ENCODE data around the gene TMF1. TPM values are rescaled to one million over a fixed set of nuclear protein-coding genes. Genes with fewer than 3 reads are reported as not detected.

The TMF1 gene
- total RNA-seq, 2 experiments from 2014 or later = 47.5 to 49.3 TPM

DNA sequence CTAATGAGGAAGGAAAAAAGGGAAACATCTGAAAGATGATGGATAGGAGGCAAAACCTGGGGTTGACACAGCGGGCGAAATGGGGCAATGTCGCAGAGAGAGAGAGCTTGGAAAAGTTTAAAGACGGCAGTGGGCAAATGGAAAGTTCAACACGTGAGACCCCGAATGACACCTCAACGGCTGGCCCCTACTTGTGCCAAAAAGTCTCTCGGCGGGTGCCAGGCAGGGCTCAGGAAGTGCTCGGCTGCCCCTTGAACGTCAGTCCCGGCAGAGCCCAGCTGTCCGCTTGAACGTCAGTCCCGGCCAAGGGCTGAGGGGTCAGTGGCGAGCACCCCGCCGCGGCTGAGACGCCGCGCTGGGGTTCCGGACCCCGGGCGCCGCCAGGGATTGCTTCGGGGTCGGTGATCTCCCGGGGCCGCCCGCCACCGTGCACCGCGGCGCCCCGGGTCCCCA, 39.3 kb downstream of the TMF1 start:
- ATAC-seq (no peak), DNase-seq (peak; percentile 28)
- H3K4me1 Mint-ChIP-seq (ENCODE audit: low read depth) = peaks cover 23% of the 10 kb centered on the region
- peaks cover 5% of the 10 kb centered on the region for H3K9me3 Mint-ChIP-seq (ENCODE audit: insufficient read depth)
- peak overlapping the region; percentile 84 for H3K27ac Mint-ChIP-seq
- ChIA-PET POLR2A (interaction anchor here (0.9 kb wide), 1 partner anchor 79 kb away, joined by 3 read pairs; no protein-coding TSS in a partner anchor), CTCF (interaction anchor here (1.1 to 1.8 kb wide), 3 partner anchors 32 to 72 kb away, joined by 3 to 5 read pairs (median 5); partner anchors contain the start of gene ARL6IP5)
- H3K4me3 Mint-ChIP-seq = peak overlapping the region; percentile 72
- H3K36me3 Mint-ChIP-seq (ENCODE audit: low read depth) = peaks cover 32% of the 10 kb centered on the region
- no peaks in the 10 kb centered on the region for H3K27me3 Mint-ChIP-seq (ENCODE audit: low read depth)

DNA sequence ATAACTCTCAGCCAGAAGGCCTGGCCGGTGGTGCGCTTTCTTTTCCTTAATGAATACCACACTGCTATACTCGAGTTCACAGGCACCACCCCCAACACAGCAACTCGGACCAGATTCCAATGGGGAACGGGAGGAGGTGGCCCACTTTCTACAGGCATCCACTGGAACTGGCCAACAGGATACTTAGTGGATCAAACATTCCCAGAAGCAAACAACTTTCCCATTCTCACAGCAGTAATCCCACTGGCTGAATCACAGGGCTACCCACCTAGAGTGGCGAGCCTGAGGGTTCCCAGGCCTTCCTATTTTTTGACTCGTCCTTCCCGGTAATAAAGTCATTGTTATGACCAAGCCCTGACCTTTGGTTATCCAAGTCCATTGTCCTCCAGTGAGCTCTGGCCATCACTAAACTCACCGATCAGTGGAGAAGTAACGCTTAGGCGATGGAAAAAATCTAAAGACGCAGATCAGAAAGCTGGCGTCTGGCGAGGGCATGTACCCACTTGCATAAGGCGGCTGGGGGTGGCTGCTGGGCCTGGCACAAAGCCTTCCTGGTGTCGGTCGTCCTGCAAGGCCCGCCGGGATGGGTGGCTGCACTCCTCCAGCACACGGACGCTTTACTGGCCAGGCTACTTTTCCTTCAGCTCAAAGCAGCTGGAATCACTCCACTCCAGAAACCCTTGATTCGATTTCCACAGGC, 39.9 kb downstream of the TMF1 start:
- peak overlapping the region; percentile 84 for H3K27ac Mint-ChIP-seq
- H3K4me1 Mint-ChIP-seq (ENCODE audit: low read depth) = peaks cover 23% of the 10 kb centered on the region
- ChIA-PET POLR2A (interaction anchor here (0.9 kb wide), 1 partner anchor 80 kb away, joined by 3 read pairs; no protein-coding TSS in a partner anchor), CTCF (interaction anchor here (1.1 to 1.8 kb wide), 2 partner anchors 53 to 72 kb away, joined by 3 to 5 read pairs; partner anchors contain the start of gene ARL6IP5)
- DNase-seq (no peak), ATAC-seq (no peak)
- H3K36me3 Mint-ChIP-seq (ENCODE audit: low read depth) = peaks cover 28% of the 10 kb centered on the region
- peaks cover 5% of the 10 kb centered on the region for H3K9me3 Mint-ChIP-seq (ENCODE audit: insufficient read depth)
- peak overlapping the region; percentile 72 for H3K4me3 Mint-ChIP-seq
- H3K27me3 Mint-ChIP-seq (ENCODE audit: low read depth) = no peaks in the 10 kb centered on the region

- Mint-ChIP-seq H3K9me3 (ENCODE audit: insufficient read depth) (peaks cover 5% of the 10 kb centered on the region), H3K27me3 (ENCODE audit: low read depth) (no peaks in the 10 kb centered on the region), H3K4me3 (no peak overlapping the region), H3K36me3 (ENCODE audit: low read depth) (peaks cover 23% of the 10 kb centered on the region), H3K4me1 (ENCODE audit: low read depth) (peaks cover 23% of the 10 kb centered on the region), H3K27ac (no peak overlapping the region)
- CTCF ChIA-PET = interaction anchor here (0.9 to 1.3 kb wide), 2 partner anchors 10 to 108 kb away, joined by 3 to 4 read pairs; no protein-coding TSS in a partner anchor
- POLR2A ChIA-PET = interaction anchor here (0.8 kb wide), 1 partner anchor 41 kb away, joined by 3 read pairs; the partner anchor contains the start of gene TMF1
- ATAC-seq (no peak), DNase-seq (no peak)
Observed at GRCh38 chr3:69011096-69011730, 40.9 kb downstream of the TMF1 start.

DNA sequence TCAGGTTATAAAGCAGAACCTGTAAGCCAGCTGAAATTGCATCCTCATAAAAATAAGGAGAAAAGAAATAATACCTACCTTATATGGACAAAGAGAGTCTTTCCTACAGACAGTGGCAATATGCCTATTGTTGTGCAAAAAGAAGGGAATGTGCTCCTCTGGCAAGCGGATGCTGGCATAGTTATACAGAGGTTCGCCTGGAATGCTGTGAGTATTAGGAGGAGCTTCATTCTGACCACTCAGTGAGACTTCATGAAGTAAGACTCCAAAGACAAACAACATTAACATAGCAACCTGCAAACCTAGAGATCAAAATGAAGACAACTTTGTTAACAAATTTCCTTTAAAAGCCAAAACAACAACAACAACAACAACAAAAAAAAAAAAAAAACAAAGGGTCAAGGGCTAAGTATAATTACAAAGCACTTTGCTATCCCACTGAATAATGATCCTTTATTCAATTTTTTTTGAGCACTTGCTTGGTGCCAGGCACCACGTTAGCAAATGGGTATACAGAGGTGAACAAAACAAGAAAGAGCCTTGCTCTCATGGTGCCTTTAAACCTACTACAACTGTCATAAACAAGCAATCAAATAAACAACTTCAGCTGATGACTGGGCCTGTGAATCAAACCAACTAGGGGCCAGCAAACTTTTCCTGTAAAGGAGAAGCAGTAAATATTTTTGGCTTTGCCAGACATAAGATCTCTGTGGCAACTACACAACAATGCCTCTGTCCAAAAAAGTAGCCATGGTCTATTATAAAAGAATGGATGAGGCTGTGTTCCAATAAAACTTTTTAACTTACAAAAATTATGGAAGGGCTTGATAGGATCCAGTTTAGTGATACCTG, 42.3 kb downstream of the TMF1 start:
- H3K36me3 Mint-ChIP-seq (ENCODE audit: low read depth) = peaks cover 22% of the 10 kb centered on the region
- ChIA-PET CTCF (interaction anchor here (1.0 kb wide), 1 partner anchor 13 kb away, joined by 3 read pairs; no protein-coding TSS in a partner anchor), POLR2A (interaction anchor here (1.0 kb wide), 1 partner anchor 9 kb away, joined by 3 read pairs; no protein-coding TSS in a partner anchor)
- H3K27me3 Mint-ChIP-seq (ENCODE audit: low read depth) = no peaks in the 10 kb centered on the region
- DNase-seq (no peak), ATAC-seq (no peak)
- peaks cover 17% of the 10 kb centered on the region for H3K4me1 Mint-ChIP-seq (ENCODE audit: low read depth)
- H3K27ac Mint-ChIP-seq = no peak overlapping the region
- H3K9me3 Mint-ChIP-seq (ENCODE audit: insufficient read depth) = no peaks in the 10 kb centered on the region
- H3K4me3 Mint-ChIP-seq = no peak overlapping the region

GRCh38 chr3:69008980-69009379, 43.2 kb downstream of the TMF1 start:
- DNase-seq = no peak
- ChIA-PET POLR2A (no interaction called here), CTCF (no interaction called here)
- Mint-ChIP-seq H3K9me3 (ENCODE audit: insufficient read depth) (no peaks in the 10 kb centered on the region), H3K36me3 (ENCODE audit: low read depth) (peaks cover 28% of the 10 kb centered on the region), H3K27ac (no peak overlapping the region), H3K4me1 (ENCODE audit: low read depth) (peaks cover 9% of the 10 kb centered on the region), H3K4me3 (no peak overlapping the region), H3K27me3 (ENCODE audit: low read depth) (no peaks in the 10 kb centered on the region)
- no peak for ATAC-seq

DNA sequence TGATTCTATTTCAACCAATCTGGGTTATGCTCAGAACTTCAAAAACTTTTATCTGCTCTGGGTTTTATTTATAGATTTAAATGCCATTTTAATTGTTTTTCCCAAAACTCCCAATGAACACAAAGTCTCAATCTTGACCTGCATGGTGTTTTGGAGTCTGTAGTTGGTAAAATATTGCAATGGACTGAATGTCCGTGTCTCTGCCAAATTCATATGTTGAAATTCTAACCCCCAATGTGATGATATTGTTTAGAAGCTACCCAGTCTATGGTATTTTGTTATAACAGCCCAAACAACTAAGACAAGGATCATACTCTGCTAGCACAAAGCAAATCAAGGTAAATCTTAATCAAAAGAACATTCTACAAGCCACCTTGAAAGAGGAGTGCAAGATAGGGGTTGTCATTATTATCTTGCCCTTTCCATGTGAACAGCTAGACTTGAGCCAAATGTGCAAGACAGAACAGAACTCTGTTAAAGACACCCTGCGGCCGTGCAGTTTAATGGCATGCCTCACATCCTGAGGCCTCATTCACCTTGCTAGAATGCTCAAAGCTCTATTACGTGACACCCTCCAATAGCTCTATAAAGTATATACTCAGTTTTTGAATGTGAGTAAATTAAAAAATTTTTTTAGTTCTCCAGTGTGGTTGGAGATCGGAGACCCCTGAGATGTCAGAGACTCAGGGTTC, 46.2 kb downstream of the TMF1 start:
- H3K36me3 Mint-ChIP-seq (ENCODE audit: low read depth) = peaks cover 40% of the 10 kb centered on the region
- H3K9me3 Mint-ChIP-seq (ENCODE audit: insufficient read depth) = no peaks in the 10 kb centered on the region
- ChIA-PET CTCF (interaction anchor here (0.6 to 1.6 kb wide), 3 partner anchors 84 to 300 kb away, joined by 3 to 4 read pairs (median 3); no protein-coding TSS in a partner anchor), POLR2A (no interaction called here)
- no peaks in the 10 kb centered on the region for H3K4me1 Mint-ChIP-seq (ENCODE audit: low read depth)
- ATAC-seq (no peak), DNase-seq (no peak)
- no peaks in the 10 kb centered on the region for H3K27me3 Mint-ChIP-seq (ENCODE audit: low read depth)
- H3K27ac Mint-ChIP-seq = no peak overlapping the region
- no peak overlapping the region for H3K4me3 Mint-ChIP-seq

DNA sequence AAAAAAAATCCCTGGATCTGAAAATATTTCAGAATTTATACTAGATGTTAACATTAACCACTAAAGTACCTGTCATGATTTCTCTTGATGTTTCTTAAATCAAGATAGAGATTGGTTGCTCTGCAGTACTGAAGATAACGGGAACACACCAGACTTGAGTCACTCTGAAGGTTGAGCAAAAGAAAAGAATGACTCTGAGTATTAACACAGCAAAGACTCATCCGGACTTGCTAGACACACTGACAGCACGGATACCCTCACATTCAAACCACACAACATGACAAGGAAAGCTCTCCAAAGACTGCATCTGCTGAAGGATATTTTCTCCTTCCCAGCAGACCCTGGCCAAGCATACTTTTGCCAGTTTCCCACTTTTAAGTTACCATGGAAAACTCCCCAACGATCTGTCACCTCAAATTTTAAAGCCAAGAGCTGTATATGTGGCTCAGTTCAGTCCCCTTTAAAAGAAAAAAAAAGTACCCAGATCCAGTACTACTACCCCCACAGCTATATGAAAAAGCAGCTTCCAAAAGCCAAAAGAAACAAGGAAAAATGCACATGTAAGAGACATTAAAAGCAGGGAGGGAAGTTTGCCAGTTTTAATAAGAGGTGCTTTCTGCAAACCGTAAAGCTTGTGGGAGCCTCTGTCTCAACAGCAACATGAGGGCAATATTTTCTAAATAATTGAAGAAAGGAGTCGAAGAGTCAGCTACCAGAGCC, 46.9 kb downstream of the TMF1 start:
- H3K4me1 Mint-ChIP-seq (ENCODE audit: low read depth) = no peaks in the 10 kb centered on the region
- ChIA-PET CTCF (interaction anchor here (0.6 to 1.6 kb wide), 3 partner anchors 85 to 301 kb away, joined by 3 to 4 read pairs (median 3); no protein-coding TSS in a partner anchor), POLR2A (no interaction called here)
- no peak for DNase-seq
- no peaks in the 10 kb centered on the region for H3K27me3 Mint-ChIP-seq (ENCODE audit: low read depth)
- H3K4me3 Mint-ChIP-seq = no peak overlapping the region
- no peaks in the 10 kb centered on the region for H3K9me3 Mint-ChIP-seq (ENCODE audit: insufficient read depth)
- ATAC-seq = no peak
- peaks cover 40% of the 10 kb centered on the region for H3K36me3 Mint-ChIP-seq (ENCODE audit: low read depth)
- H3K27ac Mint-ChIP-seq = no peak overlapping the region

- POLR2A ChIA-PET = no interaction called here
- Mint-ChIP-seq H3K27me3 (ENCODE audit: low read depth) (no peaks in the 10 kb centered on the region), H3K36me3 (ENCODE audit: low read depth) (peaks cover 36% of the 10 kb centered on the region), H3K9me3 (ENCODE audit: insufficient read depth) (no peaks in the 10 kb centered on the region), H3K4me1 (ENCODE audit: low read depth) (no peaks in the 10 kb centered on the region), H3K27ac (no peak overlapping the region), H3K4me3 (no peak overlapping the region)
- DNase-seq = no peak
- CTCF ChIA-PET = no interaction called here
- no peak for ATAC-seq
Observed at GRCh38 chr3:69004138-69004537, 48.0 kb downstream of the TMF1 start.

DNA sequence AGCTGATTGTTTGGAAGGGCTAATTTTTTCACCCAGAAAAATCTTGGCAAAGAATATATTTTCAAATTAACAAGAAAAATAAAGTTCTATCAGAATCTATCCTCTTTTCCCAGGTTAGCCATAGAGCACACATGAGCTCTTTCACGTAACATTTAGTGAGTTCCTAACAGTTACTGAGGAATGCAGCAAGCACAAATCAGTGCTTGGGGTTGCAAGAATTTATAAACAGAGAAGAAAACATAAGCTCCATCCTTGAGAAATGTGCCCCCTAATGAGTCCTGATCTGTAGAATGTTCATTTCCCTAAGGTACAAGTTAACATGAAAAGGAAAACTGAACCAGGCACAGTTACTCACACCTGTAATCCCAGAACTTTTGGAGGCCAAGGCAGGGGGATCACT, 52.5 kb downstream of the TMF1 start:
- ATAC-seq = no peak
- ChIA-PET CTCF (interaction anchor here (0.8 kb wide), 1 partner anchor 53 kb away, joined by 3 read pairs; no protein-coding TSS in a partner anchor), POLR2A (interaction anchor here (0.6 kb wide), 1 partner anchor 827 kb away, joined by 3 read pairs; no protein-coding TSS in a partner anchor)
- H3K27ac Mint-ChIP-seq = no peak overlapping the region
- DNase-seq = no peak
- H3K4me1 Mint-ChIP-seq (ENCODE audit: low read depth) = no peaks in the 10 kb centered on the region
- no peaks in the 10 kb centered on the region for H3K9me3 Mint-ChIP-seq (ENCODE audit: insufficient read depth)
- H3K4me3 Mint-ChIP-seq = no peak overlapping the region
- peaks cover 42% of the 10 kb centered on the region for H3K36me3 Mint-ChIP-seq (ENCODE audit: low read depth)
- H3K27me3 Mint-ChIP-seq (ENCODE audit: low read depth) = no peaks in the 10 kb centered on the region

DNA sequence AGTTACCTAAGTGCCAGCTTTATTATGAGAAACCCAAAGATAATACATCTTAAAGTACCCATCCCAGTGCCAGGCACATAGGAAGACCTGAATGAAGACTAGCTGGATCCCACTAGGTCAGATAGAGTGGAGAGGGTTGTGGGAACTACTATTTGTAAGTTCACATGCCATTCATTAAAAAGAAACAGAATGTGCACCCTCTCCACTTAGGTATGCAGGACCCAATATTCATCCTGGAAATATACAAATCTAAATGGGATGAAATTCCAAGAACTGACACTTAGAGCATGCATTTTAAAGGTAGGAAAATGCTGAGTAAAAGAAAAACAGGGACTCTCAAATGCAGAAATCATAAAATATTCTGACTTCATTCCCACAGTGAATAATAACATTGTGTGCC, 53.0 kb downstream of the TMF1 start:
- peaks cover 39% of the 10 kb centered on the region for H3K36me3 Mint-ChIP-seq (ENCODE audit: low read depth)
- ChIA-PET POLR2A (no interaction called here), CTCF (interaction anchor here (0.8 kb wide), 1 partner anchor 54 kb away, joined by 3 read pairs; no protein-coding TSS in a partner anchor)
- H3K4me3 Mint-ChIP-seq = no peak overlapping the region
- no peaks in the 10 kb centered on the region for H3K9me3 Mint-ChIP-seq (ENCODE audit: insufficient read depth)
- no peak overlapping the region for H3K27ac Mint-ChIP-seq
- no peaks in the 10 kb centered on the region for H3K4me1 Mint-ChIP-seq (ENCODE audit: low read depth)
- H3K27me3 Mint-ChIP-seq (ENCODE audit: low read depth) = no peaks in the 10 kb centered on the region
- no peak for ATAC-seq
- DNase-seq = no peak
